Measurements from ENCODE around the gene TFEC. TPM values are rescaled to one million over a fixed set of nuclear protein-coding genes. Genes with fewer than 3 reads are reported as not detected.
"Not testable (repeated sequence)": the region's sequence is repeated elsewhere in the genome, so short reads cannot be mapped to it uniquely, and the experiment has no call there.

Gene TFEC, protein sequence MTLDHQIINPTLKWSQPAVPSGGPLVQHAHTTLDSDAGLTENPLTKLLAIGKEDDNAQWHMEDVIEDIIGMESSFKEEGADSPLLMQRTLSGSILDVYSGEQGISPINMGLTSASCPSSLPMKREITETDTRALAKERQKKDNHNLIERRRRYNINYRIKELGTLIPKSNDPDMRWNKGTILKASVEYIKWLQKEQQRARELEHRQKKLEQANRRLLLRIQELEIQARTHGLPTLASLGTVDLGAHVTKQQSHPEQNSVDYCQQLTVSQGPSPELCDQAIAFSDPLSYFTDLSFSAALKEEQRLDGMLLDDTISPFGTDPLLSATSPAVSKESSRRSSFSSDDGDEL
- 2.0 and 3.1 TPM in 2 replicates for total RNA-seq

DNA sequence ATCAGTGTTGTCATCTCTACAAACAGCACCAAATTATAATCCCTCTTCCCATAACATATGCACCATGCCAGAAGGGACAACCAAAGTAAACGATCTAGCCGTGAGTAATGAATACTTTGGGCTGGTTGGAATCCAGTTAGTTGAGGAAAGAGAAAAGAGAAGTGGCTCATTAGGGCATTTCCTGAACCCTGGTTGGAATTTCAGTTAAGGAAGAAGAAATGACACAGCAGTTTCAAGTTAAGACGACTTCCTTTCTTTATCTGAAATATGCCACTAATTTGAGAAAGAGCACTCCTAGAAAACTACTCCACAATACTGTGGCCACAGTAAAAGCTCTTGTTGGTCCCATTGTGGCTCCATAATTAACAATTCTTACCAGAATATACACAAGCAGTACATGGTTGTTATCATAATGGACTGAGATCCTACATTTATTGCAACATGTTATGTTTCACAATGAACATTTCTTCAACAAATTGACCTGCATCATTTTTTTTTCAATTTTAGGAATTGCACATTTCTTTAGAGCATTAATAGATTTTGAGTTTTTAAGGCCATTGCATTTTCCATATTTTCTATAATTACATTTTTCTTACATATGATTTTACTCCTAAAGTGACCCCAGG is at the start of gene TFEC:
TFEC (minus strand) TSS at position 113 of the 626 bp plus-strand sequence. CDS start 46,322 bp downstream, outside the sequence.
- peak; percentile 62 for DNase-seq

DNA sequence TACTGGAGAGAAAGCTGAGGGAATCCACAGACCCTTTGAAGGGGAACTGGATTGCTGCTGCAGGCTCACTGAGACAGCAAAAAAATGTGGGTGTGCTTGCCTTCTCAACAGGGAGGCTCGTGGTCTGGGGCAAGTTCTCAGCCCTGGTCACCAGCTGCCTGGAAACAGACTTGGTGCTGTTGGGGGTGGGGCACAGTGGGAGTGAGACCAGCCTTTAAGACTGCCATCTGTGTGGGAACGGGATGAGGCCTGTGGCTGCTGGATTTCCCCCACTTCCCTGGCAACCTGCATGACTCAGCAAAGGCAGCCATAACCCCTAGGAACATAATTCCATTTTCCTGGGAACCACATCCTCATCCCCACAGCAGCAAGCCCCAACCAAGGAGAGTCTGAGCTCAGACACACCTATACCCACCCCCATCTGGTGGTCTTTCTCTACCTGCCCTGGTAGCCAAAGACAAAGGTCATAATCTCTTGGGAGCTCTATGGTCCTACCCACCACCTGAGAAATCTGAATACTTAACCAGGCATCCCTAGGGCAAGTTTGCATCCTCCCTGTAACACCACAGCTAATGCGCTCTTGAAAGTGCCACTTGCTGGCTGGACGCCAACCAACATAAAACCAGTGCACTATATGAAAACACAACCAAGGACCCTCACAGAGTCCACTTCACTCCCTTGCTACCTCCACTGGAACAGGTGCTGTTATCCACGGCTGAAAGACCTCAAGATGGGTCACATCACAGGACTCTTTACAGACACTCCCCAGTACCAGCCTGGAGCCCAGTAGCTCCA is 45.0 kb upstream of the TFEC start:
- peak; percentile 3 for DNase-seq

DNA sequence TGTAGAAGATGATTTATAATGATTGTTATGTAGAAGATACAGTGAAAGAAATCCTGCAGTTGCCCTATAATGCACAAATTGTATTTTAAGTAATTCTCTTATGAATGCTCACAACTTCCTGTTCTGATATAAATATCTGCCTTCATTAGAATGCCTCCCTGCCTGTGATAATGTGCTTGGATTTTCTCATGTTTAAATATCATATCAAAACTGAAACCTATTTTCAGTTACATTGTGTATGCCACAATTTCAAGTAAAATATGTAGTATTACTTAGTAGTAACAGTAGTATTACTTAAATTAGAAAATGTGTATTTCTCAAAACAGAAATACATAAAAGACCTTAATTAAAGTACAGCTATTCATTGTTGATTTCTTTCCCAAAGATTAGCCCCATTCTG is 41.1 kb upstream of the TFEC start:
- no peak for DNase-seq

DNA sequence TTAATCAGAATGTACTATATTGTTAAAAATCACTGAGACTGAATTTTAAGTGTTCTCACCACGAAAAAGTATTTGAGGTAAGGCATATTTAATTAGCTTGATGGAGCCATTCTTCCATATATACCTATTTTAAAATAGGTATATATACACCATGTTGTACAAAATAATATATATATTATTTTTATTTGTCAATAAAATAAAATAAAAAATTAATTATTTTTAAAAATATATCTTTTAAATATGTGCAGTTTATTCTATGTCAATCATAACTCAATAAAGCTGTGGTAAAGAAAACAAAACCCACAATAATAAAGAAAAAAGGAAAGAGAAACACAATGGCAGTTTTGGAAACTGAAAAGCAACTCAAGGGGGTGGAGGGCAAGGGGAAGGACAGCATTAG is 33.6 kb upstream of the TFEC start:
- DNase-seq = no peak

DNA sequence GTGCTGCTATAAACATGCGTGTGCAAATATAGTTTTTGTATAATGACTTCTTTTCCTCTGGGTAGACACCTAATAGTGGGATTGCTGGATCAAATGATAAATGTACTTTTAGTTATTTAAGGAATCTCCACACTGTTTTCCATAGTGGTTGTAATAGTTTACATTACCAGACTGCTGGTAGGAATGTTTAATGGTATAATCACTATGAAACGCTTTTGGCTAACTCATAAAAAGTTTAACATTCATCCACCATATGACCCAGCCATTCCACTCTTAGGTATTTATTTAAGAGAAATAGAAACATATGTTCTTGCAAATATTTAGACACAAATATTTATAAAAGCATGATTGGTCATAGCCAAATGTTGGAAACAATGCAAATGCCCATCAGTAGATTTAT is 32.1 kb upstream of the TFEC start:
- DNase-seq = no peak

DNA sequence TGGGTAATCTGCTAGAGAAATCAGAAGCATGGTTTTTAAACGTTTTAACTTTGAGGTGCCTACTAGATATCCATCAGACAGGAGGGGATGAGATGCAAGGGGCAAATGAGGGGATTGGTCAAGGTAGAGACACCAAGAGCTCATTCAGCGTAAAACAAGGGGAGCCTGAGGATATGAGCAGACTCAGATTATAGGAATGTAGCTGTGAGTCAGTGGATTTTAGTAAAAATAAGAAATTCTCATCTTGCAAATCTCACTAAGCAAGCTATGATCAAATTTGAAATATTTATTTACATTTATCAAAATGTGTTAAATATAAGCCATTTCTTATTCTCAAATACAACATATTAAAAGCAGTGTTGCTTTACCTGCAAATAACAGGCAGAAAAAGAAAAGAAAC is 21.4 kb upstream of the TFEC start:
- no peak for DNase-seq

DNA sequence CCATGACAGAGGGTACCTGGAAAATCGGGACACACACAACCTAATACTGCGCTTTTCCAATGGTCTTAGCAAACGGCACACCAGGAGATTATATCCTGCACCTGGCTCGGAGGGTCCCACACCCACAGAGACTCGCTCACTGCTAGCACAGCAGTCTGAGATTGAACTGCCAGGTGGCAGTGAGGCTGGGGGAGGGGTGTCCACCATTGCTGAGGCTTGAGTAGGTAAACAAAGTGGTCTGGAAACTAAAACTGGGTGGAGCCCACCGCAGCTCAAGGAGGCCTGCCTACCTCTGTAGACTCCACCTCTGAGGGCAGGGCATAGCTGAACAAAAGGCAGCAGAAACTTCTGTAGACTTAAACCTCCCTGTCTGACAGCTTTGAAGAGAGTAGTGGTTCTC is 16.7 kb upstream of the TFEC start:
- not testable (repeated sequence) for DNase-seq

DNA sequence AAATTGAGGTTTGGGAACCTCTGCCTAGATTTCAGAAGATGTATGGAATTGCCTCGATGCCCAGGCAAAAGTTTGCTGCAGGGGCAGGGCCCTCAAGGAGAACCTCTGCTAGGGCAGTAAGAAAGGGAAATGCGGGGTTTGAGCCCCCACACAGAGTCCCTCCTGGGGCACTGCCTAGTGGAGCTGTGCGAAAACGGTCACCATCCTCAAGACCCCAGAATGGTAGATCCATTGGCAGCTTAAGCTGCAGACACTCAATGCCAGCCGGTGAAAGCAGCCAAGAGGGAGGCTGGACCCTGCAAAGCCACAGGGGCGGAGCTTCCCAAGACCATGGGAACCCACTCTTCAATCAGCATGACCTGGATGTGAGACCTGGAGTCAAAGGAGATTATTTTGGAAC is 15.0 kb upstream of the TFEC start:
- no peak for DNase-seq

DNA sequence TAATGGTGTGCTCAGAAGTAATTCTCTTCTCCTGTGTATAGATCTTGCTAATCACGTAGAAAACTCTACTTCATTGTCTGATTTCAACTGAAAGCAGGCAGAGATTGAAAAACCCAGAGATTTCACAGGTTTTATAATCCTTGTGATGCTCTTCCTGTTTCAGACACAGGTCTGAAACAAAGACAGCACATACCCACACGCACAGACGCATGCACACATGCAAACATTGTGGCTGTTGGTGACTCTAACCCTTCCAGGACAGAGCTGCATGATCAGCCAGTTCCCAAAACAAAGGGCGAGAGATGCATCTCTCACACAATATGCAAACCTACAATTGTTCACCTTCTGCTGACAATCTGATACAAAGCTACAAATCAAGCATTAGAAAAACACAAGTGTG is 11.1 kb upstream of the TFEC start:
- DNase-seq = no peak

DNA sequence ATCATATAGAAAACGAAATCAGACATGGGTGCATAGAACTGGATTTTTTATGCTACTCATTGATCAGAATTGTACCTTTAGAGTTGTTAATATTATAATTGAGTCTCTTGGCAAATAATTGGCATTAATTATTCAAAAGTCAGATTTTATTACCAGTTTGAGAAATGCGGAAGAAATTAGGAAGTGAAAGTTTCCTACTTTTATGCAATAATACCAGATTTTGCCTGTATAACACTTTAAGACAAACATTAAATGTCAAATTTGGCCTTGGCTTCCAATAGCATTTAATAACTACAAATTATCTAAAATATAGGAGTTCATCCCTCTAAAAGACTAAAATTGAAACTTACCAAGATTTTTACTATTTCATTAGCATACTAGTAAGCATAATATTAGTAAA is 6.8 kb upstream of the TFEC start:
- no peak for DNase-seq

DNA sequence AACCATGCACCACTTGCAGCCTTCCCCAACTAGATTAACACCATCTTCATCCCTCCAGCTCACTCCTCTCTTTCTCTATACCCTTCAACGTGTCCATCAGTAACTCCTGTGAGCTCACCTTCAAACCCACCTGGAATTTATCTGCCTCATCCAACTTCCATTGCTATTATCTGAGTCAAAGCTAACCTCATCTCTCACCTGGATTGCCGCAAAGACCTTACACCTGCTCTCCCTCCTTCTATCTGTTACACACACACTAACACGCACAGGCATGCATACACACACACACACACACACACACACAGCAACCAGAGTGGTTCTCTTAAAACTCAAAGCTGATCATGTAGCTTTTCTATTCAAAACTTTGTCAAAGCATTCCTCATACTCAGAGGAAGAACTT is 3.8 kb upstream of the TFEC start:
- DNase-seq = no peak

DNA sequence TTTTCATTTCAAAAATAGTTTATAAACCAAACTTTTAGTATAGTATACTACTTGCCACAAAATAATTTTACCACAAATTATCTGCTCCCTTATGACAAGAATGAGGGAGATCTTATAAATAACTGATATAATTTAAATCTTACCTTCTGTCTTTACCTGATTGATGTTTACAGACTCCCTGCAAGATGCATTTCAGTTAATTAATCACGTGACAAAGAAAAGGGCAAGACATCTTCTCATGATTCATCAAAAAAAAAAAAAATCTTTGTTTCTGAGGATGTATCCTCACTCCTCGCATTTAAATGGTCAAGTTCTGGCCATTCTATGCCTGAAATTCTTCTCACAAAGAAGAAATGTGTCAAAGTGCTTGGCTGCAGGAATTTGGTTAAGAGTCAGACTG is 2.3 kb upstream of the TFEC start:
- DNase-seq = no peak

DNA sequence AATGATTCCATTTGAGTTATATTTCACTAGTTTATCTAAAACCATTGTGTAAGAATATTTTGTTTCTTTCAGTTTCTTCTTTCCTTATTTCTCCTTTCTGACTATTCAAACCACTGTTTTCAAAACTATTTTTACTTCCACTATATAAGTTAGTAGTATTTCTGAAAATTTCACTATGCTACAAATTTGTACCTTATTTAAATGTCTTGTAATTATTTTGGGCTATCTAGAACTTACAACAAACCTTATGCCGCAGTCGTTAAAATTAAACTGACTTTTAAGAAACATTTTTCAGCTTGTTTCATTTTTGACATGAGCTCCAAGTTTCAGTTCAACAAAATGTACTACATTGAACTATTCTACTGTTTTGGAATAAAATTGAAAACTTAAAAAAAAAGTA is 1.8 kb downstream of the TFEC start:
- DNase-seq = no peak

DNA sequence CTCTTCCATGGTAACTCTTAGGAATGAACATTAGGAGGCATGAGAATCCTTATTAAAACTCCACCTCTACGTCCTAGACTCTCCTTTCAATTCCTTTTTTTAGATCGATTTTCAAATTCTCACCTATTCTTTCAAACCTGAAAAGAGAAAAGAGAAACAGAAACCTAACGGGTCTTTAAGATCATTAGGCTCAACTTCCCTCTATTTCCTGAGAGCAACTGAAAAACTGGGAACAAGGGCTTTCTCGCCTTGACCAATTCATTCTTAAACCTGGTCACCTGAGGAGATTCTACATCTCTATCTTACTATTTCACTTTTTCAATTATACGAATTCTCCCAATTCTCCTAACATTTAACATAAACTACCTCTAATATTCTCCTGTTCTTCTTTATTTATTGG is 2.8 kb downstream of the TFEC start:
- no peak for DNase-seq

DNA sequence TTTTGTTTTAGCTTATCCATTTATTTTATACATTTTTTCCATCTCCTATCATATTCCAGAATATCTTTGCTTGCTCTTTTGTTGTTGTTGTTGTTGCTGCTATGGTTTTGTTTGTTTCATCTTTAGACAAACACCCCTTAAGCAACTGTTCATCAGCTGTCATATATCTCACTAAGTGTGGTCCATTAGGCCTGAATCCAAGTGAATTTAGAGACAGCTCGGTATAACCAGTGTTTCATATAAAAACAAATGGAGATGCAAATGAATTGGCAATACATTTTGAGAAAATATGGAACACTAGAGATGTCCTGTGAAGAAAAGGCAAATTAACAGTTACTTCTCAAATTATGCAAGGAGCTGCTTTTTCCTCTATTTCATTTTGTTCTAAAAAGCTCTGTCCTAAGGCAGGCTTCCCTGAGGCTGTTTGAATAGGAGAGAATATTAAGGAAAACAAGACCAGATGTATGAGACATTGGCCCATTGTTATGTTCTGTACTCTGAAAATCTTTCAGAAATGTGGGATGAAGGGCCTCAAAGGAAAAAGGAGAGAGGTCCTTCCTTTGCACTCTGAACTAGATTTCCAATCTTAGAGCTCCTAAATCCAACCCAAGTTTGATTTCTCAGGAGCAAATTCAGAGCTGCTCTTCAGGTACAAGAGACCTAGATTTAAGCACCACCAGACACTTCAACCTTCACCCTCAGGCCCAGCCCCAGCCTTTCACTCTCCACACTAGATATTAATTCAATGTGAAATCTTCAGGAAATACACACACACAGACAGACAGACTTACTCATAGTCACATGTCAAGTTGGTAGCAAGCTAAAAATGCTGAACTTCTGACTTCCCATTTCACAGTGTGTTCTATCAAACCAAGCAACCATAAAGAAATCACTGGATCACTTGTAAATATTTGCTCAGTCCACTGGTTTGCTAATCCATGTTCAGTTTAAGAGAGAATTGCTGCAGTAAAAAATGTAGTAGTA is 5.4 kb downstream of the TFEC start:
- peak; percentile 51 for DNase-seq

DNA sequence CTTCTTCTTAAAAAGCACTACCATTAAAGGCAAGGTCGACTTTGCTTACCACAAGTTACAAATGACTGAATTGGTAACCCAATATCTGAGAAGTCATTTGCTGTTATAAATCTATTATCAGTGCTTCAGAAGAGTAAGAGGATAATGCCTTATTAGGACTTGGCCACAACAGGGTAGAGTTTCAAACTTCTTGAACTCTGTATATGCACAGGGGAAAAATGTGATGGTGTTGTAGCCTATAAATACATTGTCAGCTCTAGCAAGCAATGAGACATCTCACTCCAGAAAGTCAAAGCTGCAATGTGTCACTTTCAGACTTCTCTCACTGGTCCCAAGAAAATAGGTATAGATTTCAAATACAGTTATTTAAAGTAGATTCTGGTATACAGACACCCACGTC is 9.3 kb downstream of the TFEC start:
- DNase-seq = no peak

DNA sequence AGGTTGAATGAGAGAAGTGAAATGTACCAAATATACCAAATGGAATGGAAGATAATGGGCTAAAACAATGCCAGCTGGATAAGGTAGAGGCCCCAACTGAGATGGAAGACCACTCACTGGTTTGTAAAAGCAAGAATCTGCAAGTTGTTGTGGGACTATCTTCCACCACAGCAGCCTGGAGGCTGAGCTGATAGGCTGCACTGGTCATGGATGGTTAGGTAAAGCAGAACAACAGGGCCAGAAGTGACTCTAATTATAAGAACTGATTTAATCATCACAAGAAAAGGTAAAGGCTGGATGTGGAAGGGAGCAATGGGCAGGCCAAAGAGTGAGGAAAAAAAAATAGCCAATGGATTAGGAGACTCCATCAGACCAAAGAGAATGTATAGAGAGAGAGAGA is 11.8 kb downstream of the TFEC start:
- no peak for DNase-seq

DNA sequence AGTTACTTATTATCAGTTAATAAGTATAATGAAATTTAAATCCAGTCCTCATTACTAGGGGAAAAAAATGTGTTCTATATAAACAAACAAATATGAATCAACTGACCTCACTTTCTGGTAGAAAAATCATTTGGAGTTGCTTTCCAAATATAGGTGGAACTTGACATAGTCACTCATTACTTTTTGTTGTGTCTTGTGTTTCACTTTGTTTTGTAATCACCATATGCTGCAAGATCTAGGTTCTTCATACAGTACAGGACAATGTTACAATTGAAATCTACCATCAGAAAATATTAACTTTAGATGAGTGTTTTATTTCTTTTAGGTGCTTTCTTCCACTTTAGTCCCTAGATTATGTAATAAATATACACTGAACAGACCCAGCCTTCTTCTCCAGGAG is 16.9 kb downstream of the TFEC start:
- DNase-seq = no peak

DNA sequence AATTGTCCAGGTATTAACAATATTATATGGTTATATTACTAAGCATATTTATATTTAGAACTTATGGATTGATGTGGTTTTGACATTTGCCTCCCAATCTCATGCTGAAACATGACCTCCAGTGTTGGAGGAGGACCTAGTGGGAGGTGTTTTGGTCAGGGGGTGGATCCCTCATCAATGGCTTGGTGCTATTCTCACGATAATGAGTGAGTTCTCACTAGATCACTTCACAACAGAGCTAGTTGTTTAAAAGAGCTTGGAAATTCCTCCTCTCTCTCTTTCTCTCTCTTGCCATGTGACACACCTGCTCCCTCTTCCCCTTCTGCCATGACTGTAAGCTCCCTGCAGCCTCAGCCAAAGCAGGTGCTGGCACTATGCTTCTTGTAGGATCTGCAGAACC is 19.0 kb downstream of the TFEC start:
- DNase-seq = no peak

DNA sequence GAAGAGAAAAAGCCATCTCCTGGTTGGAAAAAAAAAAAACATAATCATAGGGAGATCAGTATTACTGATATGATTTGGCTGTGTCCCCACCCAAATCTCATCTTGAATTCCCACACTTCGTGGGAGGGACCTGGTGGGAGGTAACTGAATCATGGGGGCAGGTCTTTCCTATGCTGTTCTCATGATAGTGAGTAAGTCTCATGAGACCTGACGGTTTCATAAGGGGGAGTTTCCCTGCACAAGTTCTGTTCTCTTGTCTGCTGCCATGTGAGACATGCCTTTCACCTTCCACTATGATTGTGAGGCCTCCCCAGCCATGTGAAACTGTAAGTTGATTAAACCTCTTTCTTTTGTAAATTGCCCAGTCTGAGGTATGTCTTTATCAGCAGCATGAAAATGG is 25.8 kb downstream of the TFEC start:
- DNase-seq = not testable (repeated sequence)

DNA sequence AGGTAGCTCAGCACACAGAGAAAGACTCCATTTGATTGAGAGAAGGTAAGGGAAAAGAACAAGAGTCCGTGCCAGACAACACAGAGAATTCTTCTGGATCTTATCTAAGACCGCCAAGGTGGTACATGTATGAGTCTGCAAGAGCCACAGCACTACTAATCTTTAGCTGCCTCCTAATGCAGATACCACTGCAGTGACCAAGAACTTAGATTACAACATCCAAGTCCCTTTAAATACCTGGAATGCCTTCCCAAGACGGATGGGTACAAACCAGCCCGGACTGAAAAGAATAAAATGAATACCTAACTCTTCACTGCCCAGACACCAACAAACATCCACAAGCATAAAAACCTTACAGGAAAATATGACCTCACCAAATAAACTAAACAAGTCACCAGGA is 33.3 kb downstream of the TFEC start:
- DNase-seq = no peak

DNA sequence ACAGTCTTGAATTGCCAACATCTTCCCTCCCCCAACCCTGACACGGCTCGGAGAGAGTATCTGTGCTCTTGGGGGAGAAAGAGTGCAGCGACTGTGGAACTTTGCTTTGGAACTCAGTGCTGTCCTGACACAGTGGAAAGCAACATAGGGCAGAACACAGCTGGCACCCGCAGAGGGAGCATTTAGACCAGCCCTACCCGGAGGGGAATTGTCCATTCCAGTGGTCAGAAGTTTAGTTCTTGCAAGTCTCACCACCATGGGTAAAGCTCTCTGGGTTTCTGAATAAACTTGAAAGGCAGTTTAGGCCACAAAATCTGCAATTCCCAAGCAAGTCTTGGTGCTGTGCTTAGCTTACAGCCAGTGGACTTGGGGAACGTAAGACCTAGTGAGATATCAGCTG is 34.9 kb downstream of the TFEC start:
- no peak for DNase-seq

DNA sequence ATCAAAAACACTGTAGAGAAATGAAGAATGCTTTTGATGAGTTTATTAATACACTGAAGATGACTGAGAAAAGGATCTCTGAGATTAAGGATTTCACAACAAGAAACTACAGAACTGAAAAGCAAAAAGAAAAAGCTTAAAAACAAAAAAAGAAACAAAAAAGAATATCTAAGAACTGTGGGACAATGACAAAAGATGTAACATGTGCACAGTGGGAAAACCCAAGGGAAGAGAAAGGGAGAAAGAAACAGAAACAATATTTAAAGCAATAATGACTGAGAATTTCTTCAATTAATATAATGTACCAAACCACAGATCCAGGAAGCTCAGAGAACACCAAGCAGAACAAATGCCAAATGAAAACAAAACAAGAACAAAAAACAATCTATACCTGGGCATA is 42.2 kb downstream of the TFEC start:
- no peak for DNase-seq
